HepG2 (cell line): ENCODE data around the gene ETFB. TPM values are rescaled to one million over a fixed set of nuclear protein-coding genes. Genes with fewer than 3 reads are reported as not detected.

Source experiments
- ARID3A ChIP-seq: IDR thresholded peaks from 2 replicates; pipeline ENCODE4 v1.6.1; 2012; ENCODE audit warnings: low read depth, low read length, improper control_type of control experiment
- ATF2 ChIP-seq: sonication (generic); formaldehyde crosslinking; IDR thresholded peaks from 2 replicates; pipeline ENCODE4 v1.4.0; 2020; ENCODE audit warnings: missing genetic modification reagents
- BORCS8-MEF2B ChIP-seq: sonication (generic); formaldehyde crosslinking; IDR thresholded peaks from 2 replicates; pipeline ENCODE4 v1.8.0; 2022; ENCODE audit warnings: mild to moderate bottlenecking, missing genetic modification reagents
- FOXA3 ChIP-seq: IDR thresholded peaks from 2 replicates; pipeline ENCODE4 v1.6.1; 2016; ENCODE audit warnings: missing genetic modification reagents, missing compliant biosample characterization
- GABPA ChIP-seq, 2 experiments: IDR thresholded peaks; 2 replicates each; pipeline ENCODE4 v1.6.1; 2011 to 2016; ENCODE audit warnings: low read depth in 2 of 2, low read length in 1 of 2, missing biosample characterization in 1 of 2, missing genetic modification characterization in 1 of 2
- GATAD2A ChIP-seq: IDR thresholded peaks from 2 replicates; pipeline ENCODE4 v1.6.1; 2016
- HMG20A ChIP-seq: IDR thresholded peaks from 2 replicates; pipeline ENCODE4 v1.6.1; 2016; ENCODE audit warnings: borderline replicate concordance
- IKZF5 ChIP-seq: IDR thresholded peaks from 2 replicates; pipeline ENCODE4 v1.6.1; 2018; ENCODE audit warnings: missing genetic modification reagents, mild to moderate bottlenecking, missing compliant biosample characterization
- KDM6A ChIP-seq: IDR thresholded peaks from 2 replicates; pipeline ENCODE4 v1.6.1; 2016; ENCODE audit warnings: low read depth
- KLF11 ChIP-seq: IDR thresholded peaks from 2 replicates; pipeline ENCODE4 v1.6.1; 2016; ENCODE audit warnings: missing compliant biosample characterization
- MEIS2 ChIP-seq: sonication (generic); formaldehyde crosslinking; IDR thresholded peaks from 2 replicates; pipeline ENCODE4 v1.9.0; 2021; ENCODE audit warnings: mild to moderate bottlenecking, missing genetic modification reagents
- MIXL1 ChIP-seq: IDR thresholded peaks from 2 replicates; pipeline ENCODE4 v1.6.1; 2016
- NFIC ChIP-seq: IDR thresholded peaks from 2 replicates; pipeline ENCODE4 v1.6.1; 2012; ENCODE audit warnings: mild to moderate bottlenecking, low read length, inconsistent platforms
- POGK ChIP-seq: sonication (generic); formaldehyde crosslinking; conservative IDR thresholded peaks from 2 replicates; pipeline ENCODE4 v1.8.0; 2022; ENCODE audit warnings: mild to moderate bottlenecking, moderate library complexity, missing genetic modification reagents
- RFX5 ChIP-seq: IDR thresholded peaks from 2 replicates; pipeline ENCODE4 v1.6.1; 2011; ENCODE audit warnings: low read depth, low read length, improper control_type of control experiment
- SYNCRIP ChIP-seq: fragments of 200-400 bp; formaldehyde crosslinking; IDR thresholded peaks from 2 replicates; pipeline ENCODE4 v1.6.1; 2018; ENCODE audit warnings: mild to moderate bottlenecking, low read depth, low read length; ENCODE audit not compliant: insufficient read depth
- YEATS2 ChIP-seq: sonication (generic); formaldehyde crosslinking; IDR thresholded peaks from 2 replicates; pipeline ENCODE4 v1.4.0; 2020; ENCODE audit warnings: missing genetic modification reagents, borderline replicate concordance
- ZNF331 ChIP-seq: sonication (generic); formaldehyde crosslinking; IDR thresholded peaks from 2 replicates; pipeline ENCODE4 v1.4.0; 2020; ENCODE audit warnings: missing genetic modification reagents
- ZNF350 ChIP-seq: sonication (generic); formaldehyde crosslinking; IDR thresholded peaks from 2 replicates; pipeline ENCODE4 v1.4.0; 2020; ENCODE audit warnings: mild to moderate bottlenecking, low read depth, missing genetic modification reagents, borderline replicate concordance
- ZNF430 ChIP-seq: sonication (generic); formaldehyde crosslinking; IDR thresholded peaks from 2 replicates; pipeline ENCODE4 v1.9.0; 2021; ENCODE audit warnings: mild to moderate bottlenecking, missing genetic modification reagents
- ZNF564 ChIP-seq: sonication (generic); formaldehyde crosslinking; IDR thresholded peaks from 2 replicates; pipeline ENCODE4 v1.8.1; 2023; ENCODE audit warnings: mild to moderate bottlenecking, missing genetic modification reagents
- ZNF691 ChIP-seq: sonication (generic); formaldehyde crosslinking; IDR thresholded peaks from 2 replicates; pipeline ENCODE4 v1.4.0; 2020; ENCODE audit warnings: missing genetic modification reagents, low read depth, mild to moderate bottlenecking, borderline replicate concordance
- polyA plus RNA-seq, 8 experiments: library from polyadenylated mRNA; depleted of rRNA in 3 of 8; stranded (reverse) in 7 of 8; unstranded in 1 of 8; fragments of >200 nt; fragmentation: Illumina TruSeq in 4 of 8; extraction: Trizol in 4 of 8; gene quantifications; 2 replicates each; pipeline versions ENCODE4 v1.2.1 to v1.2.3, GENCODE V29; 2011 to 2016; ENCODE audit warnings: low read depth in 4 of 8, missing spikeins in 1 of 8, mixed read lengths in 1 of 8; ENCODE audit not compliant: insufficient read depth in 1 of 8
- total RNA-seq, 5 experiments: library from RNA; depleted of rRNA; stranded (reverse); fragments of >200 nt; fragmentation: Illumina TruSeq; extraction: Trizol; gene quantifications; 2 replicates each; pipeline ENCODE4 v1.2.3, GENCODE V29; 2016; ENCODE audit warnings: low read depth in 1 of 5
- TF ChIP-seq, protein P1 (sequence below): sonication (generic); formaldehyde crosslinking; IDR thresholded peaks from 2 replicates; pipeline ENCODE4 v1.5.1; 2020; ENCODE audit warnings: missing genetic modification reagents, mild to moderate bottlenecking, borderline replicate concordance

ETFB gene
- total and polyA plus RNA-seq, 2 of the 13 experiments (the other 11 are each of a cell fraction or from before 2014, with no cell fraction given), result 678 to 1,314 TPM

GRCh38 chr19:51389143-51389542, 23.0 kb upstream of the ETFB start (continued):
- TF ChIP-seq ATF2 (CRISPR knock-in tag) (0 out of 2 replicates have a peak, but pooled peaks have one; percentile 21), ZNF331 (CRISPR knock-in tag) (0 out of 2 replicates have a peak, but pooled peaks have one; percentile 43), MEIS2 (CRISPR knock-in tag) (no peak), IKZF5 (CRISPR knock-in tag) (0 out of 2 replicates have a peak, but pooled peaks have one; percentile 49), HMG20A (CRISPR knock-in tag) (no peak), FOXA3 (CRISPR knock-in tag) (peak; percentile 9; the same call in 1 of the 2 replicates), ZNF564 (CRISPR knock-in tag) (peak; percentile 93), KLF11 (no peak), KDM6A (CRISPR knock-in tag) (no peak), GATAD2A (CRISPR knock-in tag) (peak; percentile 51; the same call in 1 of the 2 replicates), ZNF430 (CRISPR knock-in tag) (0 out of 2 replicates have a peak, but pooled peaks have one; percentile 43), POGK (CRISPR knock-in tag) (no peak), NFIC (no peak), SYNCRIP (no peak), RFX5 (no peak), MIXL1 (CRISPR knock-in tag) (no peak), ZNF691 (CRISPR knock-in tag) (no peak), BORCS8-MEF2B (peak; percentile 67; the same call in 1 of the 2 replicates), ARID3A (no peak), YEATS2 (no peak), ZNF350 (CRISPR knock-in tag) (peak; percentile 64; the same call in 1 of the 2 replicates), GABPA (IDR thresholded peaks at IDR 0.05; ENCODE audit: low read depth, low read length) (no peak), GABPA (CRISPR knock-in tag; IDR thresholded peaks at IDR 0.05; ENCODE audit: low read depth) (no peak)
- TF ChIP-seq, protein P1, sequence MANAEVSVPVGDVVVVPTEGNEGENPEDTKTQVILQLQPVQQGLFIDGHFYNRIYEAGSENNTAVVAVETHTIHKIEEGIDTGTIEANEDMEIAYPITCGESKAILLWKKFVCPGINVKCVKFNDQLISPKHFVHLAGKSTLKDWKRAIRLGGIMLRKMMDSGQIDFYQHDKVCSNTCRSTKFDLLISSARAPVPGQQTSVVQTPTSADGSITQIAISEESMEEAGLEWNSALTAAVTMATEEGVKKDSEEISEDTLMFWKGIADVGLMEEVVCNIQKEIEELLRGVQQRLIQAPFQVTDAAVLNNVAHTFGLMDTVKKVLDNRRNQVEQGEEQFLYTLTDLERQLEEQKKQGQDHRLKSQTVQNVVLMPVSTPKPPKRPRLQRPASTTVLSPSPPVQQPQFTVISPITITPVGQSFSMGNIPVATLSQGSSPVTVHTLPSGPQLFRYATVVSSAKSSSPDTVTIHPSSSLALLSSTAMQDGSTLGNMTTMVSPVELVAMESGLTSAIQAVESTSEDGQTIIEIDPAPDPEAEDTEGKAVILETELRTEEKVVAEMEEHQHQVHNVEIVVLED, result no peak
